Measurements from ENCODE around the gene ACKR2.
"Not testable (repeated sequence)": the region's sequence is repeated elsewhere in the genome, so short reads cannot be mapped to it uniquely, and the experiment has no call there.

The ACKR2 gene

GRCh38 chr3:42876401-42876800 lies 67.2 kb downstream of the ACKR2 start:
- DNase-seq = no peak
- in situ Hi-C loops (cut with HindIII; ENCODE audit: low pct_ligation_motif_present, low pct_unique_long_range_greater_than_20kb, low sequenced_read_pairs) = no loop called here

- in situ Hi-C loops (cut with HindIII; ENCODE audit: low pct_ligation_motif_present, low pct_unique_long_range_greater_than_20kb, low sequenced_read_pairs) = no loop called here
- DNase-seq = peak; percentile 12
These were observed 67.9 kb downstream of the ACKR2 start for GRCh38 chr3:42876940-42877720.

- in situ Hi-C loops (cut with HindIII; ENCODE audit: low pct_ligation_motif_present, low pct_unique_long_range_greater_than_20kb, low sequenced_read_pairs) = no loop called here
- DNase-seq = no peak
These were observed 68.6 kb downstream of the ACKR2 start for GRCh38 chr3:42877881-42878280.

GRCh38 chr3:42880183-42880582 lies 70.9 kb downstream of the ACKR2 start:
- in situ Hi-C loops (cut with HindIII; ENCODE audit: low pct_ligation_motif_present, low pct_unique_long_range_greater_than_20kb, low sequenced_read_pairs) = no loop called here
- no peak for DNase-seq

- DNase-seq = peak; percentile 74
- in situ Hi-C loops (cut with HindIII; ENCODE audit: low pct_ligation_motif_present, low pct_unique_long_range_greater_than_20kb, low sequenced_read_pairs) = no loop called here
These were observed 71.6 kb downstream of the ACKR2 start for GRCh38 chr3:42880601-42881451.

GRCh38 chr3:42883251-42883930 lies 74.1 kb downstream of the ACKR2 start:
- DNase-seq; in situ Hi-C loops (cut with HindIII; ENCODE audit: low pct_ligation_motif_present, low pct_unique_long_range_greater_than_20kb, low sequenced_read_pairs): not testable (repeated sequence)

- in situ Hi-C loops (cut with HindIII; ENCODE audit: low pct_ligation_motif_present, low pct_unique_long_range_greater_than_20kb, low sequenced_read_pairs) = no loop called here
These were observed 75.1 kb downstream of the ACKR2 start for GRCh38 chr3:42884324-42884723.

GRCh38 chr3:42886294-42886822 lies 77.1 kb downstream of the ACKR2 start:
- in situ Hi-C loops (cut with HindIII; ENCODE audit: low pct_ligation_motif_present, low pct_unique_long_range_greater_than_20kb, low sequenced_read_pairs) = no loop called here

More at GRCh38 chr3:42884324-42884723, 75.1 kb downstream of the ACKR2 start:
- DNase-seq = no peak

GRCh38 chr3:42887084-42887483 lies 77.8 kb downstream of the ACKR2 start:
- in situ Hi-C loops (cut with HindIII; ENCODE audit: low pct_ligation_motif_present, low pct_unique_long_range_greater_than_20kb, low sequenced_read_pairs) = no loop called here
- DNase-seq = no peak

More at GRCh38 chr3:42886294-42886822, 77.1 kb downstream of the ACKR2 start:
- no peak for DNase-seq

GRCh38 chr3:42891042-42891441 lies 81.8 kb downstream of the ACKR2 start:
- DNase-seq = no peak
- in situ Hi-C loops (cut with HindIII; ENCODE audit: low pct_ligation_motif_present, low pct_unique_long_range_greater_than_20kb, low sequenced_read_pairs) = no loop called here

- DNase-seq = no peak
- in situ Hi-C loops (cut with HindIII; ENCODE audit: low pct_ligation_motif_present, low pct_unique_long_range_greater_than_20kb, low sequenced_read_pairs) = no loop called here
These were observed 82.9 kb downstream of the ACKR2 start for GRCh38 chr3:42892169-42892568.

GRCh38 chr3:42892807-42893206 lies 83.6 kb downstream of the ACKR2 start:
- in situ Hi-C loops (cut with HindIII; ENCODE audit: low pct_ligation_motif_present, low pct_unique_long_range_greater_than_20kb, low sequenced_read_pairs) = no loop called here
- no peak for DNase-seq

- in situ Hi-C loops (cut with HindIII; ENCODE audit: low pct_ligation_motif_present, low pct_unique_long_range_greater_than_20kb, low sequenced_read_pairs) = no loop called here
- DNase-seq = no peak
These were observed 85.7 kb downstream of the ACKR2 start for GRCh38 chr3:42894698-42895579.

GRCh38 chr3:42895580-42895868 lies 86.3 kb downstream of the ACKR2 start:
- in situ Hi-C loops (cut with HindIII; ENCODE audit: low pct_ligation_motif_present, low pct_unique_long_range_greater_than_20kb, low sequenced_read_pairs) = no loop called here
- no peak for DNase-seq

- DNase-seq = no peak
- in situ Hi-C loops (cut with HindIII; ENCODE audit: low pct_ligation_motif_present, low pct_unique_long_range_greater_than_20kb, low sequenced_read_pairs) = no loop called here
These were observed 89.8 kb downstream of the ACKR2 start for GRCh38 chr3:42898896-42899675.

- no peak for DNase-seq
- in situ Hi-C loops (cut with HindIII; ENCODE audit: low pct_ligation_motif_present, low pct_unique_long_range_greater_than_20kb, low sequenced_read_pairs) = no loop called here
These were observed 91.2 kb downstream of the ACKR2 start for GRCh38 chr3:42900226-42901072.

GRCh38 chr3:42901073-42901415 lies 91.8 kb downstream of the ACKR2 start:
- in situ Hi-C loops (cut with HindIII; ENCODE audit: low pct_ligation_motif_present, low pct_unique_long_range_greater_than_20kb, low sequenced_read_pairs) = no loop called here
- no peak for DNase-seq

All from ACHN (cell line).